Activated naive CD4-positive, alpha-beta T cell treated with anti-CD3 and anti-CD28 coated beads, Interleukin-2, amount 10 ng/mL, durations not matched to agents 7 days and 5 days (primary cell): Measurements from ENCODE around the gene KRTAP2-1.
"Not testable (repeated sequence)": the region's sequence is repeated elsewhere in the genome, so short reads cannot be mapped to it uniquely, and the experiment has no call there.

Source experiments
- CTCF ChIA-PET: fragments of 350-600 bp; sonication (Branson Sonifier 250); formaldehyde crosslinking; loops from one replicate; lab custom pipeline; 2021; ENCODE audit warnings: antibody characterized with exemption; lab: Charles Lee
- DNase-seq: peaks from one replicate; pipeline ENCODE4 v3.0.0-alpha.2; 2020
- H3K27ac Mint-ChIP-seq: one replicate; pipeline ENCODE4 v1.8.0; 2021; ENCODE audit warnings: mild to moderate bottlenecking, moderate library complexity, mixed read lengths
- H3K27me3 Mint-ChIP-seq: one replicate; pipeline ENCODE4 v1.8.0; 2021; ENCODE audit warnings: mild to moderate bottlenecking, mixed read lengths
- H3K36me3 Mint-ChIP-seq: one replicate; pipeline ENCODE4 v1.8.0; 2021; ENCODE audit warnings: mixed read lengths
- H3K4me1 Mint-ChIP-seq: one replicate; pipeline ENCODE4 v1.8.0; 2021; ENCODE audit warnings: mixed read lengths
- H3K4me3 Mint-ChIP-seq: one replicate; pipeline ENCODE4 v1.8.0; 2021; ENCODE audit warnings: mild to moderate bottlenecking, moderate library complexity, mixed read lengths
- H3K9me3 Mint-ChIP-seq: one replicate; pipeline ENCODE4 v1.8.0; 2021; ENCODE audit warnings: mixed read lengths

The KRTAP2-1 gene

DNA sequence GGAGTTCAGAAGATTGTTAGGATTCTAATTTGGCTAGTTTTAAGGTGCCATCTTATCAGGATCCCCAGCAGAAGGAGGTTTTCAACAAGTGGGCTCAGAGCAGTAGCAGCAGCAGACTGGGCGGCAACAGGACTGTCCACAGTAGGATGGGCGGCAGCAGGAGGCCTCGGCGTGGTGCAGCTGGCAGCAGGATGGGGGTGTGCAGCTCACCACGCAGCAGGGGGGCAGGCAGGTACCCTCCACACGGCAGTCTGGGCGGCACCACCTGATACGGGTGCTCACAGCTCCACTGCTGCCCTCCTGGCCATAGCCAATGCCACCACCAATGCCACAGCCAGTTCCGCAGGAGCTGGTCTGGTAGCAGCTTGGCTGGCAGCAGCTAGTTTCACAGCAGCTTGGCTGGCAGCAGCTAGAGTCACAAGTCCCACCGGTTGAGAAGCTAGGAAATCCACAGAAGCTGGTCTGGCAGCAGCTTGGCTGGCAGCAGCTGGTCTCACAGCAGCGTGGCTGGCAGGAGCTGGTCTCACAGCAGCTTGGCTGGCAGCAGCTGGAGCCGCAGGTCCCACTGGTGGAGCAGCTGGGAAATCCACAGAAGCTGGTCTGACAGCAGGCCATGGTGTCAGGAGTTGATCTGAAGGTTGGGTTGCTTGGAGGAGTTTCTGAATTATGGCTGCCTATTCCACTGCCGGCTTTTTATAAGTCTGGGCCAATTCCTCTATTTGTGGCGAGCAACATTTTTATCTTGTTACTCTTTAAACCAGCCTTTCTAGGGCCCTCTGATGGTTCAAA lies 6.1 kb downstream of the KRTAP2-1 start, which contains the start of gene KRTAP1-1:
Gene KRTAP1-1, minus strand, starts transcription at position 668 of the 789 bp plus-strand sequence. Its CDS starts 53 bp downstream, at position 615.
- H3K4me1 Mint-ChIP-seq, CTCF ChIA-PET, DNase-seq, H3K36me3 Mint-ChIP-seq, H3K27ac Mint-ChIP-seq, H3K9me3 Mint-ChIP-seq, H3K4me3 Mint-ChIP-seq: not testable (repeated sequence)
- H3K27me3 Mint-ChIP-seq, result peaks cover 14% of the 10 kb centered on the region

DNA sequence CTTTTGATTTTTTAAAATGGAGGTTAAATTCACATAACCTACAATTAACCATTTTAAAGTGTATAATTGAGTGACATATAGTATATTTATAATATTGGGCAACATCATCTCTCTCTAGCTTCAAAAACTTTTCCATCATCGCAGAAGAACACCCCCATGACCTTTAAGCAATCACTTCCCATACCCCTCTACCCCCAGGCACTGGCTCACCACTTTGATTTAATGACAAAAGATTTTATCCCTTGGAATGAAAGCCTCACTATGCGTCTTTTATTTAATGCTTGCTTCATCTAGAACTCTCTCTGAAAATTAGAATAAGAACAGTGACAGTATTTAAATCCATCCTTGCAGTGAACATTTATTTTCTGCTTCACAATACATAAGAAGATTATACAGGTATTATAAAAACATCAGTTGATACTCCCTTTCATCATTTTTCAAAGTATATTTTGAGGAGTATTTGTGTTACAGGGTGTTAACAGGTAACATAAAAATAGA lies 9.2 kb downstream of the KRTAP2-1 start:
- no peaks in the 10 kb centered on the region for H3K36me3 Mint-ChIP-seq
- H3K4me3 Mint-ChIP-seq, result no peak overlapping the region
- peaks cover 15% of the 10 kb centered on the region for H3K27me3 Mint-ChIP-seq
- no peaks in the 10 kb centered on the region for H3K4me1 Mint-ChIP-seq
- CTCF ChIA-PET, result no interaction called here
- no peak for DNase-seq
- no peaks in the 10 kb centered on the region for H3K9me3 Mint-ChIP-seq
- no peak overlapping the region for H3K27ac Mint-ChIP-seq

DNA sequence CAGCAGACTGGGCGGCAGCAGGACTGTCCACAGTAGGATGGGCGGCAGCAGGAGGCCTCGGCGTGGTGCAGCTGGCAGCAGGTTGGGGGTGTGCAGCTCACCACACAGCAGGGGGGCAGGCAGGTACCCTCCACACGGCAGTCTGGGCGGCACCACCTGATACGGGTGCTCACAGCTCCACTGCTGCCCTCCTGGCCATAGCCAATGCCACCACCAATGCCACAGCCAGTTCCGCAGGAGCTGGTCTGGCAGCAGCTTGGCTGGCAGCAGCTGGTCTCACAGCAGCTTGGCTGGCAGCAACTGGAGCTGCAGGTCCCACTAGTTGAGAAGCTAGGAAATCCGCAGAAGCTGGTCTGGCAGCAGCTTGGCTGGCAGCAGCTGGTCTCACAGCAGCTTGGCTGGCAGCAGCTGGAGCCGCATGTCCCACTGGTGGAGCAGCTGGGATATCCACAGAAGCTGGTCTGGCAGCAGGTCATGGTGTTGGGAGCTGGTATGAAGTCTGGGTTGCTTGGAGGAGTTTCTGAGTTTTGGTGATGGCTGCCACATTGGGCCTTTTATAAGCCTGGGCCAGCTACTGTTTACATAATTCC lies 12.7 kb downstream of the KRTAP2-1 start, which contains the start of gene KRTAP1-3:
Gene KRTAP1-3, minus strand, starts transcription at position 529 of the 590 bp plus-strand sequence. Its CDS starts 53 bp downstream, at position 476.
- H3K27me3 Mint-ChIP-seq, result peaks cover 11% of the 10 kb centered on the region
- H3K4me3 Mint-ChIP-seq, H3K27ac Mint-ChIP-seq, H3K9me3 Mint-ChIP-seq, DNase-seq, H3K36me3 Mint-ChIP-seq, H3K4me1 Mint-ChIP-seq, CTCF ChIA-PET: not testable (repeated sequence)

DNA sequence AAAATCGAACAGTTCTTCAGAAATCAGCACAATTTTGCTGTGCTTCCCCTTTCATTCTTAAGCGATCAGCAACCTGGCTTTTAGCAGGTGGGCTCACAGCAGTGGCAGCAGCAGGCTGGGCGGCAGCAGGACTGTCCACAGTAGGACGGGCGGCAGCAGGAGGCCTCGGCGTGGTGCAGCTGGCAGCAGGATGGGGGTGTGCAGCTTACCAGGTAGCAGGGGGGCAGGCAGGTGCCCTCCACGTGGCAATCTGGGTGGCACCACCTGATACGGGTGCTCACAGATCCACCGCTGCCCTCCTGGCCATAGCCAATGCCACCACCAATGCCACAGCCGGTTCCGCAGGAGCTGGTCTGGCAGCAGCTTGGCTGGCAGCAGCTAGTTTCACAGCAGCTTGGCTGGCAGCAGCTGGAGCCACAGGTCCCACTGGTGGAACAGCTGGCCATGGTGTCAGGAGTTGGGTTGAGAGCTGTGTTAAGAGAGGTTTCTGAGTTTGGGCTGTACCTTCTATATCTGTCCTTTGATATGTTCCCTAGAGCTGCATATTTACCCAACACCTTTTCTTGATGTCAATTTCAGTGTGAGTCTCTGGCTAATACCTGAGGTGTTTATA lies 17.4 kb downstream of the KRTAP2-1 start, which contains the start of gene KRTAP1-4:
Gene KRTAP1-4, minus strand, starts transcription at position 563 of the 613 bp plus-strand sequence. Its CDS starts 117 bp downstream, at position 446.
- H3K4me3 Mint-ChIP-seq, result no peak within 1 kb of the TSS
- no peaks in the 10 kb centered on the region for H3K9me3 Mint-ChIP-seq
- no peaks in the 10 kb centered on the region for H3K36me3 Mint-ChIP-seq
- no peaks in the 10 kb centered on the region for H3K4me1 Mint-ChIP-seq
- CTCF ChIA-PET, result no interaction called here
- H3K27ac Mint-ChIP-seq, result no peak within 1 kb of the TSS
- H3K27me3 Mint-ChIP-seq, result peaks cover 11% of the 10 kb centered on the region
- no peak for DNase-seq

DNA sequence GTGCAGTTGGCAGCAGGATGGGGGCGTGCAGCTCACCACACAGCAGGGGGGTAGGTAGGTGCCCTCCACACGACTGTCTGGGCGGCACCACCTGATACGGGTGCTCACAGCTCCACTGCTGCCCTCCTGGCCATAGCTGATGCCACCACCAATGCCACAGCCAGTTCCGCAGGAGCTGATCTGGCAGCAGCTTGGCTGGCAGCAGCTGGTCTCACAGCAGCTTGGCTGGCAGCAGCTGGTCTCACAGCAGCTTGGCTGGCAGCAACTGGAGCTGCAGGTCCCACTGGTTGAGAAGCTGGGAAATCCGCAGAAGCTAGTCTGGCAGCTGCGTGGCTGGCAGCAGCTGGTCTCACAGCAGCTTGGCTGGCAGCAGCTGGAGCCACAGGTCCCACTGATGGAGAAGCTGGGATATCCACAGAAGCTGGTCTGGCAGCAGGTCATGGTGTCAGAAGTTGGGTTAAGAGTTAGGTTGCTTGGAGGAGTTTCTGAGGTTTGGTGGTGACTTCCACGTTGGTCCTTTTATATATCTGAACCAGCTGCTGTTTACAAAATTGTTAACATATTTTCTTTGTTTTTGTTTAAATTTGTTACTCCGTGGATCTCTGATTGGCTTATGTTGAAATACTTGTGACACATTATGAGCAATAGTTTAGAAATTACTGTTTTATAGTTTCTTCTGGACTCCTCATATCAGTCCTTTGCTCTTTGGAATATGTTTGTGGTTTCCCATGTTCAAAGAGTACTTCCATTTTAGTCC lies 20.2 kb downstream of the KRTAP2-1 start, which contains the start of gene KRTAP1-5:
Gene KRTAP1-5, minus strand, starts transcription at position 494 of the 757 bp plus-strand sequence. Its CDS starts 53 bp downstream, at position 441.
- CTCF ChIA-PET, result no interaction called here
- no peak for DNase-seq
- no peaks in the 10 kb centered on the region for H3K4me1 Mint-ChIP-seq
- H3K27me3 Mint-ChIP-seq, result peaks cover 7% of the 10 kb centered on the region
- H3K27ac Mint-ChIP-seq, result no peak within 1 kb of the TSS
- H3K36me3 Mint-ChIP-seq, result no peaks in the 10 kb centered on the region
- H3K9me3 Mint-ChIP-seq, result no peaks in the 10 kb centered on the region
- H3K4me3 Mint-ChIP-seq, result no peak within 1 kb of the TSS

DNA sequence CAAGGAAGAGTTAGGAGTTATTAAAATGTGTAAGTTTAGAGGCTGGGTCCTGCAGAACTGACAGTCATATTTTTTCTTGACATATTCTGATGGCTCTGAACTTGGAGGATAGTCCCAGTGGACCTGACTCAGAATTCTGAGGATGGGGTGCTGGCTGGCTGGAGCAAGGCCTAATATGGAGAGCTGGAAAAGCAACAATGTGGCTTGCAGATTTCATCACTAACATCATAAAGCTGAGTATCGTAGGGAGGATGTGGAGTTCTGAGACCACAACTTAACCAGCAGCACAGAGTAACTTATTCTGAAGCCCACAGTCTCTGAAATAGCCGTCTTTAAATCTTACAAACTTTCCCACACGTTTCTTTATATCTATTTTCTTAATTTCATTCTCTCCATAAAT lies 22.4 kb downstream of the KRTAP2-1 start:
- no peak for DNase-seq
- H3K27ac Mint-ChIP-seq, result no peak overlapping the region
- H3K36me3 Mint-ChIP-seq, result no peaks in the 10 kb centered on the region
- no peaks in the 10 kb centered on the region for H3K4me1 Mint-ChIP-seq
- peaks cover 5% of the 10 kb centered on the region for H3K27me3 Mint-ChIP-seq
- no peak overlapping the region for H3K4me3 Mint-ChIP-seq
- CTCF ChIA-PET, result no interaction called here
- no peaks in the 10 kb centered on the region for H3K9me3 Mint-ChIP-seq

DNA sequence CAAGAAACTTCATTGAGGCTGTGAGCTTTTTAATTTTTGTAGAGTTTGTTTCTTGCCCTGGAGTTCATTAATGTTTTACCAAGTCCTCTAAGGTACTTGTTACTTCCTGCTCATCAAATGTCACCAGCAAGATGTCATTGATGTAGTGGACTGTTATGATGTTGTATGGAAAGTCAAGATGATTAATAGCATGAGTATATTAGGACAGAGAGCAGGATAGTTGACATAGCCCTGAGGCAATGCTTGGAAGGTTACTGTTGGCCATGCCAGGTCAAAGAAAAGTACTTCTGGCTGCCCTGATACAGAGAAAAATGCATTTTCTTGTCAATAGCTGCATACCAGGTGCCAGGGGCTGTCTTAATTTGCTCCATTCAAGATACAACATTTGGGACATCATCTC lies 26.8 kb downstream of the KRTAP2-1 start:
- Mint-ChIP-seq H3K9me3 (no peaks in the 10 kb centered on the region), H3K27ac (no peak overlapping the region), H3K4me1 (no peaks in the 10 kb centered on the region), H3K27me3 (no peaks in the 10 kb centered on the region), H3K36me3 (no peaks in the 10 kb centered on the region), H3K4me3 (no peak overlapping the region)
- DNase-seq, result no peak
- CTCF ChIA-PET, result no interaction called here

DNA sequence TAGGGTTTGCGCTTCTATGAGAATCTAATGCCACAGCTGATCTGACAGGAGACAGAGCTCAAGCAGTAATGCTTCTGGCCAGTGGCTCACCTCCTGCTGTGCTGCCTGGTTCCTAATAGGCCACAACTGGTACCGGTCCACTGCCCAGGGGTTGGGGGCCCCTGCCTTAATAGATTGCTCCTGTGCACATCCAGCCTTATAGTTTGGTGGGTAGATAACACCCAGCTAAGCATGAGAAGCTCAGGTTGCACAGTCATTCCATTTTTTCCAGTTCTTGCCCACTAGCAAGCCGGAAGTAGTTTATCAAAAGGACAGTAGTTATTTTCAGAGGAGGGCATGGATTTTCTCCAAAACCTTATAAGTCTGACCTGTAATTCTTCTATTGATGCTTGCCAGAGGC lies 27.7 kb downstream of the KRTAP2-1 start:
- CTCF ChIA-PET, result no interaction called here
- no peaks in the 10 kb centered on the region for H3K36me3 Mint-ChIP-seq
- no peaks in the 10 kb centered on the region for H3K27me3 Mint-ChIP-seq
- no peak for DNase-seq
- H3K4me3 Mint-ChIP-seq, result no peak overlapping the region
- no peak overlapping the region for H3K27ac Mint-ChIP-seq
- no peaks in the 10 kb centered on the region for H3K4me1 Mint-ChIP-seq
- H3K9me3 Mint-ChIP-seq, result no peaks in the 10 kb centered on the region

DNA sequence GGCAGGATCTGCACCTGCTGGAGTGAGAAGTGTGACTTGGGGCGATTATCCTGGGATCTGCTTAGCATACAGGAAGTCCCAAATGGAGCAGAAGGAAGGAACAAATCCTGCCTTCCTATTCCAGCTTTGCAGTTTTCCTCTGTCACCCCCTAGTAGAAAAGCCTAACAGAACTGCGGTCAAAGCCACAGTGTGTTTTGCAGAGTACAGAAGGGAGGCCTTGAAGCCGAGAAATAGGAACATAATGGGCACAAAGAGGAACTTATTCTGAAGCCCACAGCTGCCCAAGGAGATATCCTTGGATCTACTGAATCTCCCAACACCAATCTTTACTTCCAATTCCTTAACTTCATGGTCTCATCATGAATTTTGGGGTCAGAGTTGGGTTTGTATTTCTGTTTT lies 28.6 kb downstream of the KRTAP2-1 start:
- no peak overlapping the region for H3K27ac Mint-ChIP-seq
- no peaks in the 10 kb centered on the region for H3K4me1 Mint-ChIP-seq
- DNase-seq, result no peak
- no peaks in the 10 kb centered on the region for H3K36me3 Mint-ChIP-seq
- CTCF ChIA-PET, result no interaction called here
- H3K9me3 Mint-ChIP-seq, result no peaks in the 10 kb centered on the region
- H3K4me3 Mint-ChIP-seq, result no peak overlapping the region
- no peaks in the 10 kb centered on the region for H3K27me3 Mint-ChIP-seq

DNA sequence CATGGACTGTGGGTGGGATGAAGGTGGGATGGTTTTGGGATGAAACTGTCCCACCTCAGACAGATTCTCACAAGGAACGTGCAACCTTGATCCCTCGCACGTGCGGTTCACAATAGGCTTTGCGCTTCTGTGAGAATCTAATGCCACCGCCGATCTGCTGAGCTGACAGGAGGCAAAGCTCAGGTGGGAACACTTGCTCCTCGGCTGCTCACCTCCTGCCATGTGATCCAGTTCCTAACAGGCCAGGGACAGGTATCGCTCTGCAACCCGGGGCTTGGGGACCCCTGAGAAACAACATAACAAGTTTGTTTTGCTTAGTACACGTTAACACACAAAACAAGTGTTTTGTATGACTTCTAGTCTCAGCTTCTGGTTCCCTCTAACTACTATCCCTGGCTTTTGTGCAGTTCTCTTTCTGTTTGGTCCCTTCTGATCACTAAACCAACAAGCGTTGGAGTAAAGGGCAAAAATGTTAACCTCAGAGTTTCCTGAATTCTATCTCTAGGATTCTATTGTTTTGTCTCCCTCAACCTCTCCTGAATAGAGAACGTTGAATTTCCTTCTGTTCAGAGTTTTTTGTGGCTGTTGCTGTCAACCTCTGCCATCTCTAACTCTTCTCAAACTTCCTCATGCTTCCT lies 30.4 kb downstream of the KRTAP2-1 start:
- no peak overlapping the region for H3K4me3 Mint-ChIP-seq
- CTCF ChIA-PET, result no interaction called here
- no peaks in the 10 kb centered on the region for H3K36me3 Mint-ChIP-seq
- no peaks in the 10 kb centered on the region for H3K4me1 Mint-ChIP-seq
- no peak for DNase-seq
- peaks cover 4% of the 10 kb centered on the region for H3K27me3 Mint-ChIP-seq
- H3K27ac Mint-ChIP-seq, result no peak overlapping the region
- no peaks in the 10 kb centered on the region for H3K9me3 Mint-ChIP-seq

DNA sequence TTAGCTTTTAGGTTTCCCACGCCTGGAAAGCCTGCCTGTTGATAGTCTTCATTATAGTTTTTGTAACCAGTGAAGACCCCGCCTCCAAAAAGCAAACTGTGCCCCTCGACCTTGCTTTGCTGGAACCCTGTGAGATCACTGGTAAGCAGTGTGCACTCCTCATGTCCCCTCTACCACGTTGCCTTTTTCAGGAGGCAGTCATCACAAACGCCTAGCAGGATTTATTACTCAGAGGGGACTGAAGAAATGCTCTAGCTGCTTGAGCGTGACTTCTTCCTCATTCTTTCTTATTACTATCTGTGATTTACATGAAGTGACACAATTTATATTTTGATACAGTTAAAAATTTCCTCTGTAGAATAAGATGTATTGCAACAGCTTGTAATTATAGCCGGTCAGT lies 31.7 kb downstream of the KRTAP2-1 start:
- H3K27me3 Mint-ChIP-seq, result peaks cover 4% of the 10 kb centered on the region
- no peak overlapping the region for H3K4me3 Mint-ChIP-seq
- H3K4me1 Mint-ChIP-seq, result no peaks in the 10 kb centered on the region
- H3K9me3 Mint-ChIP-seq, result no peaks in the 10 kb centered on the region
- H3K36me3 Mint-ChIP-seq, result no peaks in the 10 kb centered on the region
- DNase-seq, result no peak
- H3K27ac Mint-ChIP-seq, result no peak overlapping the region
- CTCF ChIA-PET, result no interaction called here

DNA sequence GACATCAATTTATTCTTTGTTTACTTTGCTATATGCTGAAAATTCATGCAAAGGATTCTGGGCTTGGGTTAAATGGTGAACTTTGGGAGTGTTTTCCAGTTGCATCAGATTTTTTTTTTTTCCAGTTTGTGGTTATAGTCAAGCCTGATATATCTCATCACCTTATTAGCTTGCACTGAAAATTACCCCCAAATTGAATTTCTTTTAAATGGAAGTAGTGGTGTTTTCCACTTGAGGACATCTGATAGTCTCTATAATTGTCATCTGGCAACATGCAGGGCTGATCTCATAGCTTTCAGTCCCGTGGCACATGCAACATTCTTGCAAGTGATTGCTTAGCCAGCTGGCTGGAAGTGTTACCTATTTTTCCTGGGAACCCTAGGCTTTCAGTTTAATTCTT lies 33.5 kb downstream of the KRTAP2-1 start:
- DNase-seq, result no peak
- no peak overlapping the region for H3K27ac Mint-ChIP-seq
- CTCF ChIA-PET, result no interaction called here
- no peak overlapping the region for H3K4me3 Mint-ChIP-seq
- peaks cover 4% of the 10 kb centered on the region for H3K27me3 Mint-ChIP-seq
- H3K9me3 Mint-ChIP-seq, result no peaks in the 10 kb centered on the region
- no peaks in the 10 kb centered on the region for H3K4me1 Mint-ChIP-seq
- no peaks in the 10 kb centered on the region for H3K36me3 Mint-ChIP-seq

DNA sequence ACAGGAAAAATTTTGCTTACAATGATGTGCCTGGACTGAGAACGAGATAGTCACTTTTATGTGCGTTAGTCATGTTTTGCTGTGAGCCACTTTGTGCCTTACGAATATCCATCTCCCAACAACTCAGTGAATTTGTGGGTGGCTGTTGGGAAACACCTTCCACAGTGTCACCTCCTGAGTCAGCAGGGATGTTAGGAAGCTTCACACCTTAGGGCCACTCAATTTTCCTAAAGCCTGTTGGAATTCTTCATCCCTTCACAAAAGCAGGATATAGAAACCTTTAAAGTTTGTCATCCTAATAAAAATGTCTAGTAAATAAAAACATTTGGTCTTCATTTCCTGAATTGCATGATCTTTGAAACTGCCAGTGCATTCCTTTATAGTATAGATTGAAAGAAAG lies 33.9 kb downstream of the KRTAP2-1 start:
- CTCF ChIA-PET, result no interaction called here
- H3K4me3 Mint-ChIP-seq, result no peak overlapping the region

More for the DNA sequence above, 33.9 kb downstream of the KRTAP2-1 start:
- no peak overlapping the region for H3K27ac Mint-ChIP-seq
- H3K9me3 Mint-ChIP-seq, result no peaks in the 10 kb centered on the region
- peaks cover 4% of the 10 kb centered on the region for H3K27me3 Mint-ChIP-seq
- no peak for DNase-seq
- H3K4me1 Mint-ChIP-seq, result no peaks in the 10 kb centered on the region
- H3K36me3 Mint-ChIP-seq, result no peaks in the 10 kb centered on the region
